Activated naive CD8-positive, alpha-beta T cell (primary cell): ENCODE results near the gene CENPL.

Source experiments
- H3K27ac Mint-ChIP-seq: one replicate; pipeline ENCODE4 v1.8.0; 2021; ENCODE audit warnings: mixed read lengths
- H3K27me3 Mint-ChIP-seq: one replicate; pipeline ENCODE4 v1.8.0; 2021; ENCODE audit warnings: mixed read lengths
- H3K36me3 Mint-ChIP-seq: one replicate; pipeline ENCODE4 v1.8.0; 2021; ENCODE audit warnings: mixed read lengths
- H3K4me1 Mint-ChIP-seq: one replicate; pipeline ENCODE4 v1.8.0; 2021; ENCODE audit warnings: low read depth, mixed read lengths
- H3K4me3 Mint-ChIP-seq: one replicate; pipeline ENCODE4 v1.8.0; 2021; ENCODE audit warnings: mild to moderate bottlenecking, mixed read lengths
- H3K9me3 Mint-ChIP-seq: one replicate; pipeline ENCODE4 v1.8.0; 2021; ENCODE audit warnings: low read depth, mixed read lengths

Gene CENPL, protein sequence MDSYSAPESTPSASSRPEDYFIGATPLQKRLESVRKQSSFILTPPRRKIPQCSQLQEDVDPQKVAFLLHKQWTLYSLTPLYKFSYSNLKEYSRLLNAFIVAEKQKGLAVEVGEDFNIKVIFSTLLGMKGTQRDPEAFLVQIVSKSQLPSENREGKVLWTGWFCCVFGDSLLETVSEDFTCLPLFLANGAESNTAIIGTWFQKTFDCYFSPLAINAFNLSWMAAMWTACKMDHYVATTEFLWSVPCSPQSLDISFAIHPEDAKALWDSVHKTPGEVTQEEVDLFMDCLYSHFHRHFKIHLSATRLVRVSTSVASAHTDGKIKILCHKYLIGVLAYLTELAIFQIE

DNA sequence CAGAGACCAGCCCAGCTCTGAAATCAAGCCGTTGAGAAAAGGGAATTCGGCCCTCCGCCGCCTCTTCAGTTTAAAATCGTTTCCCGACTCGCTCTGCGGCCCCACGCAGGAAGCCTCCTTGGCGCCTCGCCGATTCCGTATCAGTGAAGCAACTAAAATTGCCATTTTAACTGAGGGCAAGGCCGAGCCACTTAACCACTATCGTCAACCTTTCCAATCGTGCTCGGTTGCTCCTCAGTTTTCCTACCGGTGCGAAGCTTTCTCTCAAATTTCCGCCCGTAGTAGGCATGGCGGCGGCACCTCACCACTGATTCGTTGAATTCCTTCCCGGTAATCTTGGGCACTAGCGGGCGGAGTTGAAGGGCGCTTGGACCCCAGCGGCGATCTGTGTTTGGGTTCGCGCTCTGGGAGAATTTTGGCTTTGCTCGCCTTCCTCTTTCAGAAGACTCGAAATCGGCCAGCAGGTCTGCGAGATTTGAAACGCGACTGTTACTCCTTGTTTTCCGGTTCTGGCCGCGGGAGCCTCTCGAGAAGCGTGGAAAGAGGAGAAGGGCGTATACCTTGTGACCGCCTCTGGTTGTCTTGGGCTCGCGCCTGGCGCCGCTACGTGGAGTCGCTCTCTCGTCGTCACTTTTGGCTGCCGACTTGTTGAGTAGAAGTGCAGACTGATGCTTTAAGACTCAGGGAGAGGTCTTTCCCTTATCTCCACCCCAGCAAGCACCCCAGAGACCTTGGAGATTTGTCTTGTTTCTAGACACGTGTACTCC is at the start of gene CENPL, which contains the start of gene DARS2:
CENPL (minus strand) TSS at position 569 of the 767 bp plus-strand sequence. CDS start 13,584 bp downstream, outside the sequence.
DARS2 (plus strand) TSS at position 359 of the 767 bp plus-strand sequence. CDS start 557 bp downstream, outside the sequence.
- H3K36me3 Mint-ChIP-seq = no peaks in the 10 kb centered on the region
- peaks cover 62% of the 10 kb centered on the region for H3K4me1 Mint-ChIP-seq
- H3K4me3 Mint-ChIP-seq = peak within 1 kb of the TSS; percentile 97
- H3K27me3 Mint-ChIP-seq = no peaks in the 10 kb centered on the region
- no peaks in the 10 kb centered on the region for H3K9me3 Mint-ChIP-seq
- H3K27ac Mint-ChIP-seq = peak within 1 kb of the TSS; percentile 98

DNA sequence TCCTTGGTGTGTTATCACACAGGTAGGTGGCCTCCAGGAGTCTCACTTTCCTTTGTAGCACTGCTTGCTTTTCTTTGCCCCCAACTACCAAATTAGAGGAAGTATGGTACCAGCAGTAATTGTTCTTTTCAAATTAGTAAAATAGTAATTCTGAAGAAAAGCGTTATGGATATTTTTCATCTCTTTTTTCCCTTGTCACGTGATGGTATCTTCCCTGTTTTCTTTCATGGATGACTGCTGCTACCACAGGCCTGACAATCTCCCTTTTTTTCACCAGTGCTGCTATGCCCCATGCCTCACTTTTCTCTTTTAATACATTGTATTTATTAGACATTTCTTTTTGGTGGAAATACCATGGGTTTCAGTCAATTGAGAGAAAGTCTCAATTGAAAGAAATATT is 46.8 kb upstream of the CENPL start:
- peaks cover 39% of the 10 kb centered on the region for H3K4me1 Mint-ChIP-seq
- no peak overlapping the region for H3K4me3 Mint-ChIP-seq
- no peaks in the 10 kb centered on the region for H3K27me3 Mint-ChIP-seq
- H3K9me3 Mint-ChIP-seq = no peaks in the 10 kb centered on the region
- no peak overlapping the region for H3K27ac Mint-ChIP-seq
- peaks cover 14% of the 10 kb centered on the region for H3K36me3 Mint-ChIP-seq

DNA sequence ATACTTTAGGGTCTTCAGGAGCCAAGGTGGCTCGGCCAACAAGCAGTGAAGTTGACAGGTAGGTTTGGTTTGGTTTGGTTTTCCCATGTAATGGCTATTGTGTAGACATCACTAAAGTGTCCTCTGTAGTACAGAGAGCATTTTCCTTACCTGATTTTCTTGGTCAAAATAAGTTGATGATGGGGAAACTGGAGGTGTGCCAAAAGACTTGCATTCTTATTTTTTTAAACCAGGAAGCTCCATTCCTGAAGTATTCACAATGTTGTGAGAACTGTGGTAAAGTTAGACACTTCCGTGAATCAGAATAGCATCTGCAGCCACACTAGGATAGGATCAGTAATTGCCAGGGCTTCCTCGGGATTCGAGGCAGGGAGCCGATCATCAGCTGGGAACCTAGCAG is 46.4 kb upstream of the CENPL start:
- Mint-ChIP-seq H3K4me3 (no peak overlapping the region), H3K27me3 (no peaks in the 10 kb centered on the region), H3K9me3 (no peaks in the 10 kb centered on the region), H3K36me3 (peaks cover 18% of the 10 kb centered on the region), H3K4me1 (peaks cover 42% of the 10 kb centered on the region), H3K27ac (peak overlapping the region; percentile 75)

DNA sequence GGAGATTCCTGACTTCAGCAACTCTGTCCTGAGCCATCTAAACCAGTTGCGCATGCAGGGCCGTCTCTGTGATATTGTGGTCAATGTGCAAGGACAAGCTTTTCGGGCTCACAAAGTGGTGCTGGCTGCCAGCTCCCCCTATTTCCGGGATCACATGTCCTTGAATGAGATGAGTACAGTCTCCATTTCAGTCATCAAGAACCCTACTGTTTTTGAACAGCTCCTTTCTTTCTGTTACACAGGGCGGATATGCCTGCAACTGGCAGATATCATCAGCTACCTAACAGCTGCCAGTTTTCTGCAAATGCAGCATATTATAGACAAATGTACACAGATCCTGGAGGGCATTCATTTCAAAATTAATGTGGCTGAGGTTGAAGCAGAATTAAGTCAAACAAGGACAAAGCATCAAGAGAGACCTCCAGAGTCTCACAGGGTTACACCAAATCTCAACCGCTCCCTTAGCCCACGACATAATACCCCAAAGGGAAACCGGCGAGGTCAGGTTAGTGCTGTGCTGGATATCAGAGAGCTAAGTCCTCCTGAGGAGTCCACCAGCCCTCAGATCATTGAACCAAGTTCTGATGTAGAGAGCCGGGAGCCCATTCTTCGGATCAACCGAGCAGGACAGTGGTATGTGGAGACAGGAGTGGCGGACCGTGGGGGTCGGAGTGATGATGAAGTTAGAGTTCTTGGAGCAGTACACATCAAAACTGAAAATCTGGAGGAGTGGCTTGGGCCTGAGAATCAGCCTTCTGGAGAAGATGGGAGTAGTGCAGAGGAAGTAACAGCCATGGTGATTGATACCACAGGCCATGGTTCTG is 45.8 kb upstream of the CENPL start:
- Mint-ChIP-seq H3K36me3 (peaks cover 24% of the 10 kb centered on the region), H3K4me3 (peak overlapping the region; percentile 60), H3K9me3 (no peaks in the 10 kb centered on the region), H3K27ac (peak overlapping the region; percentile 75), H3K27me3 (no peaks in the 10 kb centered on the region), H3K4me1 (peaks cover 47% of the 10 kb centered on the region)

DNA sequence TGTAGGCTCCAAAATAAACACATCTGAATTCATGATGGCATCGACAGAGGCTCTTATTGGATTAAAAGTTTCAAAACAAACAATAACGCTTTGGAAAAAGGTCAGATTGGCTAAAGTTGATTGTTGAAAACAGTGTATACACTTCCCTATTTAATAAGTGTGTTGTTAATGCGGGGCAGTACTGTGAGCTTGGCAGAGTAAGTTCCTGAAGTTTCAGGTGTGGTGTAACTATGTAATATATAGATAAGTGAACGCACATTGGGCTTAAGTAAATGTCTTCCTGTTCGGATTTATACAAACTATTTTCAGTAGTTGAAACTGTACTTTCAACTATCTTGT is 44.3 kb upstream of the CENPL start:
- Mint-ChIP-seq H3K9me3 (no peaks in the 10 kb centered on the region), H3K4me3 (peak overlapping the region; percentile 99), H3K36me3 (peaks cover 34% of the 10 kb centered on the region), H3K27me3 (no peaks in the 10 kb centered on the region), H3K27ac (peak overlapping the region; percentile 90), H3K4me1 (peaks cover 59% of the 10 kb centered on the region)

DNA sequence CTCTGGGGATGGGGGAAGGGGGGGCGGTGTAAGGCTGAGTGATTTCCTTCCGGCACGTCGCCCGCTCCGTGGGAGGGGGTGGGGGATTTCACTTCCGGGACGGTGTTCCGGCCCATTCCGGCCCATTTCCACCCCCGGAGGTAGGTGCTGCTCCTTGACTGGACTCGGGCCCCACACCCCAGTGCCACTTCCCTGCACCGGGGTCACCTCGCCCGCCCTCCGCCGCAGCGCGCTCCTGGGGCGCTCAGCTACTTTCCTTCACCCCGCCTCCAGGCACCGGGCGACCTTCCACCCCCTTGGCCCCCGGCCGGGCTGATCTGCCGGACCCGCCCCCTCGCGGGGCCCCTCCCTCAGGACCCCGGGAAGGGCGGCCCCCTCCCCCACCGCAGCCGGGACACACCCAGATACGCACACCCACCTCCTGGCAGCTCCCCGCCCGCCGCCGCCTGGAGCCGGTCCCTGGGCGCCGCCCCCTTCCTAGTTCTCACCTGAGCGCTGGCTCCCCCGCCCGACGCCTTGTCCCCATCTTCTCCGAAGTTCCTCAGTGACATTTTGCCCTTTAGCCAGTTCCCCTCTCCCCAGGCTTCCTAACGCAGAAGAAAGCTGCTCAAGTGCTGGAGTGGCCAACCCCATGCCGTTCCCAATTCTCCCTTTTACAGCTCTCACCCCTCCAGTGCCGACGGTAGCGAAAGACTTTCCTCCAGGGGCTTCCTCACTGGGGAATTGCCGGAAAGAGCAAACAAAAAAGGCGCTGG is 43.8 kb upstream of the CENPL start, which contains the start of gene ZBTB37:
ZBTB37 (plus strand) TSS at position 115 of the 755 bp plus-strand sequence. CDS start 1,846 bp downstream, outside the sequence.
- Mint-ChIP-seq H3K27me3 (no peaks in the 10 kb centered on the region), H3K4me3 (peak within 1 kb of the TSS; percentile 99), H3K27ac (peak within 1 kb of the TSS; percentile 100), H3K9me3 (no peaks in the 10 kb centered on the region), H3K4me1 (peaks cover 64% of the 10 kb centered on the region), H3K36me3 (peaks cover 34% of the 10 kb centered on the region)

DNA sequence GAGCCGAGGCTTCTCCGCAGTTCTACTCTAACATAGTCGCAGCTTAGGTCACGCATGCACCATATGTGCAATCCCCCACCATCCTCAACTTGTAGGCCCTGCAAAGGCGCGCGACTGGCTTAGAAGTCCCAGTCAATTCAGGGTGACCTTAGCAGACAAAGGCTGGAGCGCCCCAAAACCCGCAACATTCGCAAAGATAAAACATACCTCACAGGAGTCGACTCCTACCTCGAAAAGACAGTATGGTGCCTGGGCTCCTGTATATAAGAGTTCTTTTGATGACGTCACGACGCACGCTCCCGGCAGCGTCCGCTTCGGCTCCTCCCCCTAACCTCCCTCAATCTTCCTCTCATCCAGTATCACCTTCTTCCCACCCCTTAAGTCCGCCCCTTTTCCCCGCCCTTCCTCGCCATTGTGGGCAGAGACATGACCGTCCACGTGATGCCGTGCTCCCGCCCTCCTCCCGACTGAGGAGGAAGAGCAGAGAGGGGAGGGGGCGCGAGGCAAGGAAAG is 43.1 kb upstream of the CENPL start, which contains the start of gene GAS5:
GAS5 (minus strand) TSS at position 237 of the 513 bp plus-strand sequence.
- H3K4me1 Mint-ChIP-seq = peaks cover 63% of the 10 kb centered on the region
- H3K4me3 Mint-ChIP-seq = peak within 1 kb of the TSS; percentile 99
- H3K9me3 Mint-ChIP-seq = no peaks in the 10 kb centered on the region
- H3K27me3 Mint-ChIP-seq = no peaks in the 10 kb centered on the region
- H3K27ac Mint-ChIP-seq = peak within 1 kb of the TSS; percentile 100
- H3K36me3 Mint-ChIP-seq = peaks cover 32% of the 10 kb centered on the region

DNA sequence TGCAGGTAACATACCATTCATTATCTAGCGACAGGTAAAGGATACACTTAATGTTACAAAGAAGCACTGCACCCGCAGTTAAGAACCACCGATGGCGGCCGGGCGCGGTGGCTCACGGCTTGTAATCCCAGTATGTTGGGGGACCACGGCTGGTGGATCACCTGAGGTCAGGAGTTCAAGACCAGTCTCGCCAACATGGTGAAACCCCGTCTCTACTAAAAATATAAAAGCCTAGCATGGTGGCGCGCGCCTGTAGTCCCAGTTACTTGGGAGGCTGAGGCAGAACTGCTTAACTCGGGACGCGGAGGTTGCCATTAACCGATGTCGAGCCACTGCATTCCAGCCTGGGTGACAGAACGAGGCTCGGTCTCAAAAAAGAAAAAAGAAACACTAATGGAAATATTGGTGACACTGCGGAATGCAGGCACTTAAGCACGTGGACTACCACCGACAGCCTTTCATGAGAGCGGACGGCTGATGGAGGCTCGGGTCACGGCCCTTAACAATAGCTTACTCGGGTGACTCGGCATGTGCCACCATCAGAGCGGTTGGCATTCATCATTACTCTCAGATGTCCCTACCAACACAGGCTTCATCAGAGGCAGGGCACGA is 42.6 kb upstream of the CENPL start:
- peaks cover 60% of the 10 kb centered on the region for H3K4me1 Mint-ChIP-seq
- no peaks in the 10 kb centered on the region for H3K9me3 Mint-ChIP-seq
- H3K4me3 Mint-ChIP-seq = peak overlapping the region; percentile 99
- H3K36me3 Mint-ChIP-seq = peaks cover 34% of the 10 kb centered on the region
- peak overlapping the region; percentile 100 for H3K27ac Mint-ChIP-seq
- no peaks in the 10 kb centered on the region for H3K27me3 Mint-ChIP-seq

DNA sequence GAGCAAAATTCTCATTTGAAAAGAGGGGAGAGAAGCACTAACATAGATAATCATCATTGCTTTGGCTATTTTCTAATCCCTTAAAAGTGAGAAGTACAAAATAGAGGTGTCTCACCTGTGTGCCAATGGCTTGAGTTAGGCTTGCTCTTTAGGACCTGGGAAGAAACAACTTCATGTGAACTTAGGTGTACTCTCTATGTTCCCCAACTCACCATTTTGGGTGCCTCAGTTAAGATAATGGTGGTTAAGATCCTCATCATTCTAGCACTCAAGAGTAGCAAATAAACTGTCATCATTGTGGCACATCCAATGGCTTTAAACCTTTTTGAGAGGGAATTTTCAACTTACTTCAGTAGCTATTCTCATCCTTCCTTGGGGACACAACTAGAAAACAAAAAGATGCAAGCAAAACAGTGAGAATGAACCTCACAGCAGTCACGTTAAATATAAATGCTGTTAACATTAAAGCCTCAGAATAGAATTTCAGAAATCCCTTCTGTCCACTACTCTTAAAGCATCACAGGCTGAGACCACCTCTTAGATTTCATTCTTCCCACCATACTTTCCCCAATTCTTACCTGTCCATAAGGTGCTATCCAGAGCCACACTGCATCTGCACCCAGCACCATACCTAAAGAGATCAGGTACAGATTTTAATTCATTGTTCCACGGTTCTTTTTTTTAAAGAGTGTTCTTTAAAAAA is 41.9 kb upstream of the CENPL start:
- Mint-ChIP-seq H3K36me3 (peaks cover 34% of the 10 kb centered on the region), H3K9me3 (no peaks in the 10 kb centered on the region), H3K4me3 (peak overlapping the region; percentile 99), H3K4me1 (peaks cover 60% of the 10 kb centered on the region), H3K27ac (peak overlapping the region; percentile 100), H3K27me3 (no peaks in the 10 kb centered on the region)

DNA sequence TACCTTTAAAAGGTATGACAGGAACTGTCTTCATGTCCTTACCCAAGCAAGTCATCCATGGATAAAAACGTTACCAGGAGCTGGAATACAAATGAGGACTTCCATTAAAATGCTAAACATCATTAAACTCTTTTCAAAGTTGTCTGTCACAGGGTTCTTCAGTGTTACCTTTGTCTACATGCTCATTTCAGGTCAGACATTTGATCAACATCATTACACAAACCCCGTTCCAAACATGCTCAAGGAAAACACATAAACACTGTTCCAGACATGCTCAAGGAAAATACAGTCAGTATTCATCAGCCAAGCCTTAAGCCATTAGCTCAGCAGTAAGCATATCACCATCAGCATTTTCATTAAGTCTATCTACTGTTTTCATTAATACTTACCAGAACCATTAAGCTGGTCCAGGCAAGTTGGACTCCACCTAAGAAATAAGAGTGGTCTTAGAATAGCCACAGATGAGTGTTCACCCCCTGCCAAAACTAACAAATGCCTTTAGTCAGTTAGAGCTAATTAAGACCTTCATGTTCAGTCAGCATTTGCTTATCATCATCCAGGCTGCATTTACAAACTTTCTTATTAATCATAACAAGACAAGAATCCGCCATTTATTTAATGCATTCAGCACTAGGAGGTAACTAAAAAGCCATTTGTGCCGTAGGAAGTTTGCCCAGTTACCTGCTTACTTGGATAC is 40.9 kb upstream of the CENPL start:
- peak overlapping the region; percentile 99 for H3K4me3 Mint-ChIP-seq
- H3K27me3 Mint-ChIP-seq = no peaks in the 10 kb centered on the region
- H3K36me3 Mint-ChIP-seq = peaks cover 31% of the 10 kb centered on the region
- H3K27ac Mint-ChIP-seq = peak overlapping the region; percentile 100
- no peaks in the 10 kb centered on the region for H3K9me3 Mint-ChIP-seq
- peaks cover 51% of the 10 kb centered on the region for H3K4me1 Mint-ChIP-seq

DNA sequence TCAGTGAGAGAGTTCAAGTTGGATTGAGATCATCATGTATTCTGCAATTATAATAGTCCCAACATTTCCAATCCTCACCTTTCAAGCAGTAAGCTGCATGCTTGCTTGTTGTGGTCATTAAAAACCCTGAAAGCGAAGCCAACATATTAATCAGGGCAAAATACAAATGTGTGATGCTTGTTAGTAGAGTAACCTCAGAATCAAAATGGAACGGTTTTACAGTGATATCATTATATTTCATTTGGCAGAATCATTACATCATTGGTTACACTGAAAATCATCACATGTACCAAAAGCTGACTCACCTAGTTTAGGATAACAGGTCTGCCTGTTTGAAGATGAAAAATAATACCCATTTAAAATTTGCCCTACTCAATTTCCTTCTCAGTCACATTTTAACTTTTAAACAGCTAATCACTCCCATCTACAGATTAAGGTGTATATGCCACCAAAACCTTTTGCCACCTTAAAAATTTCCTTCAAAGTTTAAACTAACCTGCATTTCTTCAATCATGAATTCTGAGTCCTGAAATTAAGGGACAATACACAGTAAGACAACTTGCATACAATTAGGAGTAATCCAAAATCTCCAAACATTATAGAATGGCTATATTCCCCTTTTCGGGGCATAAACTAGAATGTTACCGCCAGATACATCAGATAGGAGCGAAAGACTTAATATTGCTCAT is 39.6 kb upstream of the CENPL start:
- peaks cover 27% of the 10 kb centered on the region for H3K36me3 Mint-ChIP-seq
- H3K27me3 Mint-ChIP-seq = no peaks in the 10 kb centered on the region
- H3K27ac Mint-ChIP-seq = peak overlapping the region; percentile 100
- H3K4me3 Mint-ChIP-seq = peak overlapping the region; percentile 99
- H3K9me3 Mint-ChIP-seq = no peaks in the 10 kb centered on the region
- peaks cover 41% of the 10 kb centered on the region for H3K4me1 Mint-ChIP-seq
